22Rv1 (cell line): Measurements from ENCODE around the gene USP54.
"Not testable (repeated sequence)": the region's sequence is repeated elsewhere in the genome, so short reads cannot be mapped to it uniquely, and the experiment has no call there.

Experiments used
- CTCF ChIP-seq: fragments of 450-650 bp; IDR thresholded peaks from 2 replicates; pipeline ENCODE4 v1.5.1; 2017; ENCODE audit warnings: mild to moderate bottlenecking
- ZFX ChIP-seq: fragments of 450-650 bp; IDR thresholded peaks from 2 replicates; pipeline ENCODE4 v1.6.1; 2017; ENCODE audit warnings: antibody characterized with exemption, borderline replicate concordance

- TF ChIP-seq CTCF, ZFX: not testable (repeated sequence)
These were observed 26.0 kb upstream of the USP54 start for GRCh38 chr10:73617143-73617542.
